ENCODE data around the gene WDR38. TPM values are rescaled to one million over a fixed set of nuclear protein-coding genes. Genes with fewer than 3 reads are reported as not detected.

The WDR38 gene
- polyA plus RNA-seq, 1 donor (not counting 4 experiments of a cell fraction or from before 2014, with no cell fraction given) = not detected

GRCh38 chr9:124869466-124869985, 16.3 kb downstream of the WDR38 start:
- TF ChIP-seq EZH2 (IDR thresholded peaks at IDR 0.05; ENCODE audit: low read length) (no peak), CTCF (optimal IDR thresholded peaks at IDR 0.05 in 1 of 3, IDR thresholded peaks at IDR 0.05 in 1 of 3, conservative IDR thresholded peaks at IDR 0.05 in 1 of 3; ENCODE audit: extremely low read depth in 1 of 3, insufficient read depth in 2 of 3, low read length in 3 of 3) (no peak)
- Histone ChIP-seq H3K9ac (ENCODE audit: control insufficient read depth, extremely low read depth, insufficient read depth, low read length) (peak overlapping the region; percentile 97), H3K9me3 (ENCODE audit: control insufficient read depth, low read depth, low read length) (no peaks in the 10 kb centered on the region), H3K4me3 (ENCODE audit: control insufficient read depth in 2 of 3, extremely low read depth in 1 of 3, insufficient read depth in 2 of 3, low read depth in 1 of 3, low read length in 3 of 3) (peak overlapping the region; percentile 78 to 98 (median 85)), H3K36me3 (ENCODE audit: control insufficient read depth in 2 of 2, extremely low read depth in 1 of 2, insufficient read depth in 2 of 2, low read length in 2 of 2) (peaks cover 12 to 31% of the 10 kb centered on the region in 2 experiments), H2AFZ (ENCODE audit: control insufficient read depth, low read length) (no peak overlapping the region), H3K4me1 (ENCODE audit: control insufficient read depth, extremely low read depth, insufficient read depth, low read length) (peaks cover 45% of the 10 kb centered on the region), H3K9me1 (ENCODE audit: control insufficient read depth, extremely low read depth, insufficient read depth, low read length) (peaks cover 2% of the 10 kb centered on the region), H3K27ac (ENCODE audit: control insufficient read depth, insufficient read depth, low read length) (peak overlapping the region; percentile 94), H3K27me3 (ENCODE audit: control insufficient read depth, extremely low read depth, insufficient read depth, low read length) (no peaks in the 10 kb centered on the region), H3K4me2 (ENCODE audit: control insufficient read depth, extremely low read depth, insufficient read depth, low read depth, low read length) (peak overlapping the region; percentile 98), H3K79me2 (ENCODE audit: control insufficient read depth, insufficient read depth, low read length) (peaks cover 63% of the 10 kb centered on the region), H4K20me1 (ENCODE audit: control insufficient read depth, extremely low read depth, insufficient read depth, low read length) (peaks cover 10% of the 10 kb centered on the region)
- DNase-seq (ENCODE audit: low read depth, low spot score) (no peak), FAIRE-seq (no peak)
- dilution Hi-C loops (cut with MboI; ENCODE audit: extremely low pct_ligation_motif_present, low sequenced_read_pairs) = no loop called here

- no peak for DNase-seq (ENCODE audit: low read depth, low spot score)
- Histone ChIP-seq H3K4me1 (ENCODE audit: control insufficient read depth, extremely low read depth, insufficient read depth, low read length) (peaks cover 45% of the 10 kb centered on the region), H3K4me3 (ENCODE audit: control insufficient read depth in 2 of 3, extremely low read depth in 1 of 3, insufficient read depth in 2 of 3, low read depth in 1 of 3, low read length in 3 of 3) (peak overlapping the region; percentile 78 to 98 (median 85)), H4K20me1 (ENCODE audit: control insufficient read depth, extremely low read depth, insufficient read depth, low read length) (peaks cover 15% of the 10 kb centered on the region), H3K79me2 (ENCODE audit: control insufficient read depth, insufficient read depth, low read length) (peaks cover 69% of the 10 kb centered on the region), H3K27ac (ENCODE audit: control insufficient read depth, insufficient read depth, low read length) (peak overlapping the region; percentile 94), H3K4me2 (ENCODE audit: control insufficient read depth, extremely low read depth, insufficient read depth, low read depth, low read length) (peak overlapping the region; percentile 98), H3K36me3 (ENCODE audit: control insufficient read depth in 2 of 2, extremely low read depth in 1 of 2, insufficient read depth in 2 of 2, low read length in 2 of 2) (peaks cover 16 to 36% of the 10 kb centered on the region in 2 experiments), H3K9ac (ENCODE audit: control insufficient read depth, extremely low read depth, insufficient read depth, low read length) (peak overlapping the region; percentile 97), H3K9me3 (ENCODE audit: control insufficient read depth, low read depth, low read length) (no peaks in the 10 kb centered on the region), H2AFZ (ENCODE audit: control insufficient read depth, low read length) (no peak overlapping the region), H3K9me1 (ENCODE audit: control insufficient read depth, extremely low read depth, insufficient read depth, low read length) (peaks cover 2% of the 10 kb centered on the region), H3K27me3 (ENCODE audit: control insufficient read depth, extremely low read depth, insufficient read depth, low read length) (no peaks in the 10 kb centered on the region)
- TF ChIP-seq CTCF (optimal IDR thresholded peaks at IDR 0.05 in 1 of 3, IDR thresholded peaks at IDR 0.05 in 1 of 3, conservative IDR thresholded peaks at IDR 0.05 in 1 of 3; ENCODE audit: extremely low read depth in 1 of 3, insufficient read depth in 2 of 3, low read length in 3 of 3) (no peak), EZH2 (IDR thresholded peaks at IDR 0.05; ENCODE audit: low read length) (no peak)
- no peak for FAIRE-seq
- dilution Hi-C loops (cut with MboI; ENCODE audit: extremely low pct_ligation_motif_present, low sequenced_read_pairs) = no loop called here
Observed at GRCh38 chr9:124869986-124870560, 16.8 kb downstream of the WDR38 start.

All from keratinocyte (primary cell).